HuH-7 (cell line): ENCODE measurements around the gene RAX.
A peak's percentile ranks its signal among the peaks of the same experiment; 100 is the strongest.

Source experiments
- DNase-seq: peaks from one replicate; pipeline ENCODE4 v3.0.0; 2011; ENCODE audit warnings: low spot score

The RAX gene

GRCh38 chr18:59272891-59273758 is at the start of gene RAX:
TSS of gene RAX (minus strand) at chr18:59273454. CDS start at chr18:59273206, 248 bp downstream.
- no peak for DNase-seq

GRCh38 chr18:59318460-59319050 is 45.3 kb upstream of the RAX start, which contains the start of gene CPLX4:
TSS of gene CPLX4 (minus strand) at chr18:59318649. CDS start at chr18:59318462, 187 bp downstream.
- DNase-seq: no peak

- no peak for DNase-seq
These were observed 38.4 kb upstream of the RAX start for GRCh38 chr18:59311631-59312030.

GRCh38 chr18:59308938-59309260 is 35.6 kb upstream of the RAX start:
- DNase-seq: no peak

GRCh38 chr18:59308248-59308937 is 35.1 kb upstream of the RAX start:
- peak; percentile 63 for DNase-seq

GRCh38 chr18:59306640-59307039 is 33.4 kb upstream of the RAX start:
- no peak for DNase-seq

- no peak for DNase-seq
These were observed 32.0 kb upstream of the RAX start for GRCh38 chr18:59305295-59305694.

GRCh38 chr18:59303656-59304195 is 30.5 kb upstream of the RAX start:
- DNase-seq: no peak

GRCh38 chr18:59303006-59303405 is 29.8 kb upstream of the RAX start:
- DNase-seq: no peak

GRCh38 chr18:59301929-59302328 is 28.7 kb upstream of the RAX start:
- DNase-seq: no peak

- no peak for DNase-seq
These were observed 27.5 kb upstream of the RAX start for GRCh38 chr18:59300676-59301285.

GRCh38 chr18:59298871-59299270 is 25.6 kb upstream of the RAX start:
- DNase-seq: no peak

GRCh38 chr18:59293317-59293716 is 20.1 kb upstream of the RAX start:
- no peak for DNase-seq

- no peak for DNase-seq
These were observed 13.1 kb upstream of the RAX start for GRCh38 chr18:59286341-59286740.

GRCh38 chr18:59282341-59282740 is 9.1 kb upstream of the RAX start:
- DNase-seq: no peak

- DNase-seq: no peak
These were observed 6.5 kb upstream of the RAX start for GRCh38 chr18:59279722-59280121.

- DNase-seq: no peak
These were observed 5.9 kb upstream of the RAX start for GRCh38 chr18:59279193-59279592.

GRCh38 chr18:59278793-59279192 is 5.5 kb upstream of the RAX start:
- no peak for DNase-seq

- no peak for DNase-seq
These were observed 2.8 kb upstream of the RAX start for GRCh38 chr18:59276047-59276446.

GRCh38 chr18:59275406-59275949 is 2.2 kb upstream of the RAX start:
- DNase-seq: no peak

- DNase-seq: no peak
These were observed 1.3 kb upstream of the RAX start for GRCh38 chr18:59274533-59274928.
